Esophagus muscularis mucosa (tissue), 3 donors: ENCODE results near the gene CPNE6.

Experiments
- POLR2A ChIP-seq: fragments of 450-650 bp; IDR thresholded peaks from one replicate; pipeline ENCODE4 v1.6.1; 2017; ENCODE audit warnings: antibody characterized with exemption, moderate library complexity, mild to moderate bottlenecking, low read depth
- TF ChIP-seq, protein P1 (sequence below), 3 experiments: fragments of 200-600 bp in 2 of 3; fragments of 450-650 bp in 1 of 3; sonication (generic) in 2 of 3; IDR thresholded peaks; one replicate each; pipeline ENCODE4 v1.5.1; 2017 to 2019; ENCODE audit warnings: antibody characterized with exemption in 3 of 3, mild to moderate bottlenecking in 2 of 3, moderate library complexity in 1 of 3

- TF ChIP-seq POLR2A: no peak
- TF ChIP-seq, protein P1, sequence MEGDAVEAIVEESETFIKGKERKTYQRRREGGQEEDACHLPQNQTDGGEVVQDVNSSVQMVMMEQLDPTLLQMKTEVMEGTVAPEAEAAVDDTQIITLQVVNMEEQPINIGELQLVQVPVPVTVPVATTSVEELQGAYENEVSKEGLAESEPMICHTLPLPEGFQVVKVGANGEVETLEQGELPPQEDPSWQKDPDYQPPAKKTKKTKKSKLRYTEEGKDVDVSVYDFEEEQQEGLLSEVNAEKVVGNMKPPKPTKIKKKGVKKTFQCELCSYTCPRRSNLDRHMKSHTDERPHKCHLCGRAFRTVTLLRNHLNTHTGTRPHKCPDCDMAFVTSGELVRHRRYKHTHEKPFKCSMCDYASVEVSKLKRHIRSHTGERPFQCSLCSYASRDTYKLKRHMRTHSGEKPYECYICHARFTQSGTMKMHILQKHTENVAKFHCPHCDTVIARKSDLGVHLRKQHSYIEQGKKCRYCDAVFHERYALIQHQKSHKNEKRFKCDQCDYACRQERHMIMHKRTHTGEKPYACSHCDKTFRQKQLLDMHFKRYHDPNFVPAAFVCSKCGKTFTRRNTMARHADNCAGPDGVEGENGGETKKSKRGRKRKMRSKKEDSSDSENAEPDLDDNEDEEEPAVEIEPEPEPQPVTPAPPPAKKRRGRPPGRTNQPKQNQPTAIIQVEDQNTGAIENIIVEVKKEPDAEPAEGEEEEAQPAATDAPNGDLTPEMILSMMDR (IDR thresholded peaks at IDR 0.05): no peak
Observed at GRCh38 chr14:24080888-24081738, 9.8 kb downstream of the CPNE6 start.
